K562 (cell line): ENCODE results near the gene ERP44. TPM values are rescaled to one million over a fixed set of nuclear protein-coding genes. Genes with fewer than 3 reads are reported as not detected.

ENCODE experiments used
- BRF1 ChIP-seq: IDR thresholded peaks from 3 replicates; pipeline ENCODE4 v1.6.1; 2011; ENCODE audit warnings: borderline replicate concordance, mild to moderate bottlenecking; ENCODE audit not compliant: insufficient read length; ENCODE audit errors: extremely low read depth
- CC2D1A ChIP-seq: fragments of 450-650 bp; IDR thresholded peaks from 2 replicates; pipeline ENCODE4 v1.6.1; 2017; ENCODE audit warnings: mild to moderate bottlenecking
- CREB1 ChIP-seq, 2 experiments: sonication (generic) in 1 of 2; formaldehyde crosslinking in 1 of 2; IDR thresholded peaks; 2 replicates each; pipeline versions ENCODE4 v1.6.1 to v1.8.0; 2012 to 2022; ENCODE audit warnings: inconsistent platforms in 1 of 2, mild to moderate bottlenecking in 1 of 2, missing genetic modification reagents in 1 of 2, moderate library complexity in 1 of 2
- ELF1 ChIP-seq: fragments of 200-800 bp; sonication (Bioruptor generic); IDR thresholded peaks from 2 replicates; pipeline ENCODE4 v1.6.1; 2016; ENCODE audit warnings: missing genetic modification characterization, missing compliant biosample characterization
- ETV1 ChIP-seq: fragments of 450-650 bp; conservative IDR thresholded peaks from 2 replicates; pipeline ENCODE4 v1.6.1; 2016; ENCODE audit warnings: missing genetic modification characterization, control low read depth, low read depth, missing compliant biosample characterization
- FOSL1 ChIP-seq: fragments of 200-800 bp; sonication (Bioruptor generic); conservative IDR thresholded peaks from 2 replicates; pipeline ENCODE4 v1.6.1; 2016; ENCODE audit warnings: missing genetic modification characterization, missing compliant biosample characterization
- FOXP4 ChIP-seq: sonication (generic); formaldehyde crosslinking; IDR thresholded peaks from 2 replicates; pipeline ENCODE4 v1.8.0; 2022; ENCODE audit warnings: mild to moderate bottlenecking, missing genetic modification reagents, borderline replicate concordance
- HIVEP1 ChIP-seq: fragments of 250-450 bp; sonication (Bioruptor Pico); IDR thresholded peaks from 2 replicates; pipeline ENCODE4 v1.4.0; 2020; ENCODE audit warnings: mild to moderate bottlenecking
- IRF2 ChIP-seq: sonication (generic); formaldehyde crosslinking; IDR thresholded peaks from 2 replicates; pipeline ENCODE4 v1.8.1; 2022; ENCODE audit warnings: mild to moderate bottlenecking, missing genetic modification reagents
- MNT ChIP-seq, 2 experiments: fragments of 450-650 bp; conservative IDR thresholded peaks; 2 replicates each; pipeline ENCODE4 v1.6.1; 2017; ENCODE audit warnings: mild to moderate bottlenecking in 2 of 2, moderate library complexity in 2 of 2
- SOX6 ChIP-seq: fragments of 450-650 bp; IDR thresholded peaks from 2 replicates; pipeline ENCODE4 v1.6.1; 2014; ENCODE audit warnings: mild to moderate bottlenecking
- STAG1 ChIP-seq: sonication (generic); formaldehyde crosslinking; IDR thresholded peaks from 2 replicates; pipeline ENCODE4 v1.5.0; 2020; ENCODE audit warnings: missing genetic modification reagents, borderline replicate concordance
- TAF9B ChIP-seq: fragments of 450-650 bp; IDR thresholded peaks from 2 replicates; pipeline ENCODE4 v1.6.1; 2018; ENCODE audit warnings: mild to moderate bottlenecking; ENCODE audit not compliant: partially characterized antibody
- XRCC5 ChIP-seq: fragments of 200-400 bp; formaldehyde crosslinking; IDR thresholded peaks from 2 replicates; pipeline ENCODE4 v1.6.1; 2017; ENCODE audit warnings: low read depth, mild to moderate bottlenecking, low read length
- ZBTB12 ChIP-seq: fragments of 250-450 bp; sonication (Bioruptor Pico); IDR thresholded peaks from 2 replicates; pipeline ENCODE4 v1.4.0; 2020
- ZFX ChIP-seq: sonication (generic); formaldehyde crosslinking; IDR thresholded peaks from 2 replicates; pipeline ENCODE4 v1.8.0; 2022; ENCODE audit warnings: mild to moderate bottlenecking, missing genetic modification reagents, moderate library complexity
- ZNF143 ChIP-seq: sonication (generic); formaldehyde crosslinking; IDR thresholded peaks from 2 replicates; pipeline ENCODE4 v1.9.0; 2022; ENCODE audit warnings: mild to moderate bottlenecking, missing genetic modification reagents
- ZNF23 ChIP-seq: fragments of 250-450 bp; sonication (Bioruptor Pico); IDR thresholded peaks from 2 replicates; pipeline ENCODE4 v1.4.0; 2020; ENCODE audit warnings: mild to moderate bottlenecking
- polyA plus RNA-seq, 8 experiments: library from polyadenylated mRNA; depleted of rRNA in 4 of 8; stranded (reverse) in 5 of 8; unstranded in 3 of 8; fragments of >200 nt; fragmentation: Nextera tagmentation in 2 of 8; fragmentation: Illumina TruSeq in 1 of 8; extraction: Ambion mirVana in 2 of 8; extraction: Trizol in 1 of 8; gene quantifications; 2 replicates each; pipeline versions ENCODE4 v1.2.1 to v1.2.3, GENCODE V29; 2011 to 2014; ENCODE audit warnings: inconsistent platforms in 1 of 8, missing spikeins in 1 of 8
- total RNA-seq, 7 experiments: library from RNA; depleted of rRNA in 6 of 7; stranded (reverse); fragments of >200 nt in 6 of 7; fragmentation: Illumina TruSeq in 2 of 7; extraction: Trizol in 2 of 7; gene quantifications; 2 replicates each; pipeline versions ENCODE4 v1.2.1 to v1.2.3, GENCODE V29; 2011 to 2021; ENCODE audit warnings: low replicate concordance in 1 of 7

The ERP44 gene
- total and polyA plus RNA-seq, 9 of the 15 experiments (the other 6 are each of a cell fraction or from before 2014, with no cell fraction given) = 9.2 to 23.4 (median 13.6) TPM

GRCh38 chr9:100098887-100099721, at the start of gene ERP44, which contains the start of gene INVS (continued):
- TF ChIP-seq ZBTB12 (CRISPR knock-in tag) = peak; percentile 52; the same call in 1 of the 2 replicates
- peak; percentile 98 for TF ChIP-seq ELF1 (tag)
- no peak for TF ChIP-seq SOX6
- TF ChIP-seq CC2D1A = no peak
- TF ChIP-seq STAG1 (CRISPR knock-in tag) = no peak
- no peak for TF ChIP-seq IRF2 (CRISPR knock-in tag)
- TF ChIP-seq TAF9B = no peak
- TF ChIP-seq FOSL1 (tag) = peak; percentile 47; the same call in 1 of the 2 replicates
- peak; percentile 51; the same call in 1 of the 2 replicates for TF ChIP-seq XRCC5
- TF ChIP-seq ETV1 (tag) = peak; percentile 29; the same call in 1 of the 2 replicates
- peak; percentile 68 to 86; a peak in 3 of 4 replicates for TF ChIP-seq MNT (conservative IDR thresholded peaks at IDR 0.05)
- peak; percentile 74 for TF ChIP-seq CREB1 (IDR thresholded peaks at IDR 0.05)
- TF ChIP-seq CREB1 (CRISPR knock-in tag; IDR thresholded peaks at IDR 0.05) = peak; percentile 87
- TF ChIP-seq ZNF23 (CRISPR knock-in tag) = no peak
- TF ChIP-seq HIVEP1 (CRISPR knock-in tag) = no peak
- no peak for TF ChIP-seq BRF1
- peak; percentile 97 for TF ChIP-seq ZNF143
- no peak for TF ChIP-seq FOXP4 (CRISPR knock-in tag)
- peak; percentile 98 for TF ChIP-seq ZFX (CRISPR knock-in tag)
